Superior temporal gyrus (tissue), 1 donor: Measurements from ENCODE around the gene IRS2.
"Not testable (repeated sequence)": the region's sequence is repeated elsewhere in the genome, so short reads cannot be mapped to it uniquely, and the experiment has no call there.

ENCODE experiments used
- DNase-seq: peaks from one replicate; pipeline ENCODE4 v3.0.0-alpha.2; 2016; ENCODE audit errors: extremely low spot score

IRS2 gene

DNA sequence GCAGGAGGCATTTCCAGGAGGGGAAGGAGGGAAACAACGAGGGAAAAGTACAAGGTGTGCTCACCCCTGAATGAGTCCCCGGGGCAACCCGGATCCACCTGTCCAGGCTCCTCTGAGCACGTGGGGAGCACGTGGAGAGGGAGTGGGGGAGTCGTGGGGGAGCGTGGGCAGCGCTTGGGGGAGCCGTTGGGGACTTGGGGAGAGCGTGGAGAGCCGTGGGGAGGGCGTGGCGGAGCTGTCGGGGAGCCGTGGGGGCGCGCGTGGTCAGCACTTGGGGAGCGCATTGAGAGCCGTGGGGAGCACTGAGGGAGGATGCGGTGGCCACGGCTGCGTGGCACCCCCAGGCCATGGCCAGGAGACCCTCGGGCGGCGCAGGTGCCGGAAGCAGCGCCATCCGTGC is 52.8 kb downstream of the IRS2 start:
- DNase-seq, result no peak

DNA sequence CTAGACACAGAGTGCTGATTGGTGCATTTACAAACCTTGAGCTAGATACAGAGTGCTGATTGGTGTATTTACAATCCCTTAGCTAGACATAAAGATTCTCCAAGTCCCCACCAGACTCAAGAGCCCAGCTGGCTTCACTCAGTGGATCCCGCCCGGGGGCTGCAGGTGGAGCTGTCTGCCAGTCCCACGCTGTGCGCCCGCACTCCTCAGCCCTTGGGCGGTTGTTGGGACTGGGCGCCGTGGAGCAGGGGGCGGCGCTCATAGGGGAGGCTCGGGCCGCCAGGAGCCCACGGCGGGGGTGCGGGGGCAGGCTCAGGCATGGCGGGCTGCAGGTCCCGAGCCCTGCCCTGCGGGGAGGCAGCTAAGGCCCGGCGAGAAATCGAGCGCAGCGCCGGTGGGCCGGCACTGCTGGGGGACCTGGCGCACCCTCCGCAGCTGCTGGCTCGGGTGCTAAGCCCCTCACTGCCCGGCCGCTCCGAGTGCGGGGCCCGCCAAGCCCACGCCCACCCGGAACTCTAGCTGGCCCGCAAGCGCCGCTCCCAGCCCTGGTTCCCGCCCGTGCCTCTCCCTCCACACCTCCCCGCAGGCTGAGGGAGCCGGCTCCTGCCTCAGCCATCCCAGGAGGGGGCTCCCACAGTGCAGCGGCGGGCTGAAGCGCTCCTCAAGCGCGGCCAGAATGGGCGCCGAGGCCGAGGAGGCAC is 53.8 kb downstream of the IRS2 start:
- DNase-seq, result not testable (repeated sequence)

- DNase-seq, result no peak
These were observed 55.5 kb downstream of the IRS2 start for GRCh38 chr13:109730812-109731335.

- no peak for DNase-seq
These were observed 57.3 kb downstream of the IRS2 start for GRCh38 chr13:109728791-109729731.

DNA sequence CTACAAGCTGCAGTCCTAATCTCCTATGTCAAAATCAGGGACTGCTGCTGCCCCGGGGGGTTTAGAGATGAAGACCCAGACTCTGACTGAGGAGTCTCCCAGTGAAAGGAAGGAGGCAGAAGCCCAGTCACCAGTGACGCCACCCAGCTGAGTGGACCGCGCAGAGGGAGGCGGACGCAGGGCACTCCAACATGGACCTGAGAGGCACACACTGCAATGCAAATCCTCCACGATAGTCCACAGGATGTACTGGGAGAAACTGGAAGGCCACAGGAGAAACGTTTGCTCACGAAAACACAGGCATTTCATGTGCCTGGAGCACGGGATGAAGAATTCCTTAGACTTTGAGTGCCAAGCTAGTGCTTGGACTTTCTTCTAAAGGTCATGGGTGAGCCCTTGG is 58.3 kb downstream of the IRS2 start:
- no peak for DNase-seq

DNA sequence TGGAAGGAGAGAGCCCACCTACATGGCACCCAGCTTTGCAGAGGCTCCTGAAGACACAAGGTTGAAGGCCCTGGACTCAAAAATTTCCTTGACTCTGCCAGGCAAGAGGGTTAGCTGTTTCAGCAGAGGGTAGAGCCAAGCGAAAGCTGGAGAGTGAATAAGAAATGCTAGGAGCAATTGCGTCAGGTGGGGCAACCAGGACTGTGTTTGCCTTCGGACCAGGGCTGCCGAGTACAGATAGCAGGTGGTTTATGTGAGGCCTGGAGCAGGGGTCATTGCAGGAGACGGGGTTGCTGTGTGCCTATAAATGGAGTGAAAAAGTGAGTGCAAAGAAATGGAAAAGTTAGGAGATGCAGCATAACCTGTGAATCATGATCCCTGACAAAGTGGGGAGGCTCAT is 59.1 kb downstream of the IRS2 start:
- DNase-seq, result no peak

GRCh38 chr13:109725995-109726637 is 60.3 kb downstream of the IRS2 start:
- no peak for DNase-seq

GRCh38 chr13:109725297-109725696 is 61.1 kb downstream of the IRS2 start:
- DNase-seq, result no peak

GRCh38 chr13:109724603-109725002 is 61.8 kb downstream of the IRS2 start:
- DNase-seq, result no peak

DNA sequence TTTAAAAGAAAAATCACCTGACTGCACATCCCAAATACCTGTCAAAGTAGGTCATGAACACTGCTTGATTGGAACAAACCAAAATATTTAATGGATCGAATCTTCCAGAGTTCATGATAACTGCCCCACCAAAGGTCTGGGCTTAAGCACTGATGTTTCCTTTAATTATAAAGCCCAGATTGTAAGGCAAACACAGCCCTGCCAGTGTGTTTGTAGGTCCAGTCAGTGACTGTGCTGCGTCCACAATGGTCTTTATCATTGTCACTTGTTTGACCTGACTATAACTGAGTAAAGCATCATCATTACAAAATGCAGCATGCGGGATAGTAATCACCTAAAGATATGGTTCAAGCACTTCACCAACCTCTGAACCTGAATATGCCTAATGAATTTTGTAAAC is 63.3 kb downstream of the IRS2 start:
- no peak for DNase-seq

DNA sequence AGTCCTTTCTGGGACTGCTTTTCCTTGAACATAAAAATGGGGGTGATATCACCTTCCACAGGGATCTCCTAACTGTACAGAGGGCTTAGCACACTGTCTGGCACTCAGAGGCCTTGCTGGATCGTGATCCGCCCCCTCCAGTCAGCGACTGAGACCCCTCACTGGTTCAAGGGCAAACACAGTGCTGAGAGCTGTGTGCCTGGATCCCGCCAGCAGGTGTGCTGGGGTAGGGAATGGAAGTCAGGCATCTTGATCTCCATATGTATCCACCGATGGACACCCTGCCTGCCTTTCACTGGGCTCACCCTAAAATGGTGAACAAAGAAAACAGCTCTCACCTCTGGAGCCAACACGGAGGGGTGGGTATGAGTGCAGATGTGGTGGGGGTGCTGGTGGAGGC is 64.3 kb downstream of the IRS2 start:
- no peak for DNase-seq

- DNase-seq, result no peak
These were observed 65.6 kb downstream of the IRS2 start for GRCh38 chr13:109720758-109721184.

- DNase-seq, result no peak
These were observed 66.3 kb downstream of the IRS2 start for GRCh38 chr13:109719962-109720646.

DNA sequence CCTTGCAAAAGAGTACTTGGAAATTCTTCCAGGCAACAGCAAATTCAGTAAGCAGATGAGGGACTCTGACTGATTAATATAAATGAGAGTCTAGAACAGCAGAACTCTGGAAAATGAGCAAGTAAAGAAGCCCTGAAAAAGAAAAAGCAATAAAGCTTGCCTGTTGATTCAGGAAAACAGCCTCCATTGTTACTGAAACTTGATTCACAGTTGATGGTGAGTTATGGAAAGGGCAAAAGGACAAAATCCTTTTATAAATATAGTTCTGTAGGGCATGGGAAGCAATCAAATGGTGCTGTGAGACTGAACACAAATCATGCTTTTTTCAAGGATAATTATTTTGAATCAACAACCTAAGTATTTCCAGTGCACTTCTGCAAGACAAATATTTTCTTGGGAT is 67.7 kb downstream of the IRS2 start:
- no peak for DNase-seq

- DNase-seq, result no peak
These were observed 68.7 kb downstream of the IRS2 start for GRCh38 chr13:109717686-109718085.

- no peak for DNase-seq
These were observed 70.5 kb downstream of the IRS2 start for GRCh38 chr13:109715902-109716301.

- DNase-seq, result no peak
These were observed 72.7 kb downstream of the IRS2 start for GRCh38 chr13:109713681-109714080.

DNA sequence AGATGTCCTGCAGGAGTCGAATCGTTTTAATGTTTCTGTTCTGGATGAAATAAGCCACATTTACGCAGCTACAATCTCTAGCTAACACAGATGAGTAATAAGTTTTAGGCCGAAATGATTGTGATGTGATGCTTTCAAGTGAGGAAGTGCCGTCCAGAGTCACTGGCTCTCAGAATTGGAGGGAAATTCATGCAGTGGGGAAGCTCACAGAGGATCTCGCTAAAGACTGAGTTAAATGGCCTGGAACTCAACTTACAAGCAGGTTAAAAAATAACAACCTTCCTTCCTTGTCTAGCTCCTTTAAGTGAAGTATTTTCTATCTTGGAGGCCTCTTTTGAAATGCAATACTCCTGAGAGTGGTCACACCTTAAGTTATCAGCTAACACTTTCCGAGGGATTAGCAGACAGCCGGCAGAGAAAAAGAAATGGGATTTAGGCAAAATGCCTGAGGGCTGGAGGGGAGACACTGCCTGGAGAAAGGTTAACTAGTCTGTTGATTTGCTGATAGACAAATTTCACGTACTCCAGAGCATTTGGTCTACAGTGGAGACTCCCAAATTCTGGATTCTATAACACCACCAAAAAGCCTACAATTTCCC is 74.2 kb downstream of the IRS2 start:
- DNase-seq, result no peak

DNA sequence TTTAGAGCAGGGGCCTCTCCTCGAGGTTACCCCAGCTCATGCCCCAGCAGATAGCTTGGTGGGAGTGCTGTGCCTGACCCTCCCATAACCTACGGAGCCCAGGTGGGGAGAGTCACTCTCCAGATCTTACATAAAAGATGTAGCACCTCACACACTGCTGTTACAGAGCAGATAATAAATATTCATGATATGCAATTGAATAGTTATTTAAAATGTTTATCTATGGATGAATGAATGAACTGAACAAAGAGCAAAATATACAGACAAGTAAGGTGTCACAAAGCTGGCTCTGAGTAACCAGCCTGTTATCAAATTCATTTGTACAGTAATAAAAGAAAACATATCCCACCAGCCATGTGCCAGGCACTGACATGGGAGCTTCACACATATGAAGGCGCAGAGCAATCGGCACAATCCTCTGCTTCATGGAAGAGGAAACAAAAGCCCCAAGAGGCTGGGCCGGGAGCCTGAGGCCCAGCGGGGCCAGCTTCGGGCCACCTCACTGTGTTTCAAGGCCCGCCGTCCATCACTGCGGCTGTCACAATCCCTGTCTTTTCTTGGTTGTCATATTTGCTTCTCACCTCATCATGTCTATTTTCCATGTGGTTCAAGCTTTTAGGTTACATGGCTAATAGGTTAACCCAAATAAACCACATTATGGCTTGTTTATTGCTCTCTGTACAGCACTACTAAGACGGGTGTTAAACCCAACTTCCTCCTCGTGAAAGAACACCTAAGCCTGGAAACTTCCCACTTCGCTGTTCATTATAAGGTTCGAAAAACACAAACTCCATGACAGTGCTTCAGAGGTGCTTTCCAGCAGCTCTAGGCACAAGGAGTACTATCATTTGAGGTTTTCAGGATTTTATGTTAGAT is 78.4 kb downstream of the IRS2 start:
- no peak for DNase-seq

- no peak for DNase-seq
These were observed 79.2 kb downstream of the IRS2 start for GRCh38 chr13:109707044-109707741.
